KBM-7 (cell line): Measurements from ENCODE around the gene DDIT3.
"Not testable (repeated sequence)": the region's sequence is repeated elsewhere in the genome, so short reads cannot be mapped to it uniquely, and the experiment has no call there.

Experiments used
- DNase-seq: peaks from one replicate; pipeline ENCODE4 v3.0.0-alpha.2; 2015
- in situ Hi-C: fragments of 300-500 bp; cut with MboI; formaldehyde crosslinking; loops from 2 replicates; pipeline ENCODE4 v1.14.3; 2020; ENCODE audit warnings: low sequenced_read_pairs, low pct_unique_long_range_greater_than_20kb, mixed read lengths

DDIT3 gene

GRCh38 chr12:57495051-57495701, 25.1 kb downstream of the DDIT3 start:
- DNase-seq, in situ Hi-C loops: not testable (repeated sequence)

GRCh38 chr12:57491393-57492280, 28.7 kb downstream of the DDIT3 start:
- in situ Hi-C loops, result no loop called here
- peak; percentile 52 for DNase-seq

DNA sequence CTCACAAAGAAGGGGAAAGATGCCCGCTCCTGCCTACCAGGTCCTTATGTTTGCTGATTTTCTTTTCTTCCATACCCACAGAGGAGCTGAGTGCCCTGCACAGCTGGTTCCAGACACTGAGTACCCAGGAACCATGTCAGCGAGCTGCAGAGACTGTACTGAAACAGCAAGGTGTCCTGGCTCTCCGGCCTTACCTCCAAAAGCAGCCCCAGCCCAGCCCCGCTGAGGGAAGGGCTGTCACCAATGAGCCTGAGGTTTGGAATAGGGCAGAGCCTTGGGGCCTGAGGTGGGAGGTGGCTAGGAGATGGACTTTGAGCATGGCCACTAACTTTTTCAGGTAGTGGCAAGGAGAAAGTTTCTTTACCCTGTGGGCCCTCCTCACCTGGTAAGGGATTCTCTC, 30.2 kb downstream of the DDIT3 start:
- in situ Hi-C loops, result no loop called here

DNA sequence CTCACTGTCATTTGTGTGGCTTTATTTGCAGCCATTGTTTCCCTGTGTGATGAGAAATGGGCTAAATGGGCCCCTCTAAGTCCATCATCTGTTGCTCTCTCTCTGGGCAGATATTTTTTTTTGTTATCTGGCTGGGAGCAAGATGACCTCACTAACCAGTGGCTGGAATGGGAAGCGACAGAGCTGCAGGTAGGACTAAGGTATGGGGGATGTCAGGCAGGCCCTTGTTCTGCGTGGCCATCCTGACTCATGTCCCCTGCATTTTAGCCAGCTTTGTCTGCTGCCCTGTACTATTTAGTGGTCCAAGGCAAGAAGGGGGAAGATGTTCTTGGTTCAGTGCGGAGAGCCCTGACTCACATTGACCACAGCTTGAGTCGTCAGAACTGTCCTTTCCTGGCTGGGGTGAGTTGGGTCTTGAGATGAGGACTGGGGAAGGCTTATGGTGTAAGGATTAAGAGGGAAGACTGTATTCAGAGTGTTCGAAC, 31.1 kb downstream of the DDIT3 start:
- DNase-seq, result no peak
- in situ Hi-C loops, result no loop called here

More for the DNA sequence above, 30.2 kb downstream of the DDIT3 start:
- no peak for DNase-seq

GRCh38 chr12:57488402-57489156, 31.7 kb downstream of the DDIT3 start:
- in situ Hi-C loops, result no loop called here
- DNase-seq, result no peak

GRCh38 chr12:57487597-57488401, 32.5 kb downstream of the DDIT3 start, which contains the start of gene MARS1:
Gene MARS1, plus strand, starts transcription at chr12:57488068. Its CDS starts 23 bp downstream, at chr12:57488091.
- in situ Hi-C loops, result no loop called here

DNA sequence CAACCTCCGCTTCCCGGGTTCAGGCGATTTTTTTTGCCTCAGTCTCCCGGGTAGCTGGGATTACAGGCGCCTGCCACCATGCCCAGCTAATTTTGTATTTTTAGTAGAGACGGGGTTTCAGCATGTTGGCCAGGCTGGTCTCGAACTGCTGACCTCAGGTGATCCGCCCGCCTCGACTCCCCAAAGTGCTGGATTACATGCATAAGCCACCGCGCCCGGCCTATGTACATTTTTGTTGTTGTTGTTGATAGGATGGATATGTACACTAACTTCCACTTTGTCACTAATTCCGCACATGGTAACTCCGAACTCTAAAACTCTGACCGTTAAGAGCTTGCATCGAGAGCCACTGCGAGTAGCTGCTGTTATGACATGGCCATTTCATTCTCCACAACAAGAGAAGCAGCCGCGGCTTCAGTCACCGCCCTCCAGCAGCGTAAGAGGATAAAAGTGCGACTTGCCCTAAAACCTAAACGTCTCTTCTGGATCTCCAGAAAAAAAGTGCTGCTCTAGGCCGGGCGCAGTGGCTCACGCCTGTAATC, 33.2 kb downstream of the DDIT3 start:
- in situ Hi-C loops, result no loop called here
- DNase-seq, result no peak

More at GRCh38 chr12:57487597-57488401, 32.5 kb downstream of the DDIT3 start, which contains the start of gene MARS1:
- peak; percentile 98 for DNase-seq

- in situ Hi-C loops, result no loop called here
- no peak for DNase-seq
These were observed 34.6 kb downstream of the DDIT3 start for GRCh38 chr12:57485695-57486094.

DNA sequence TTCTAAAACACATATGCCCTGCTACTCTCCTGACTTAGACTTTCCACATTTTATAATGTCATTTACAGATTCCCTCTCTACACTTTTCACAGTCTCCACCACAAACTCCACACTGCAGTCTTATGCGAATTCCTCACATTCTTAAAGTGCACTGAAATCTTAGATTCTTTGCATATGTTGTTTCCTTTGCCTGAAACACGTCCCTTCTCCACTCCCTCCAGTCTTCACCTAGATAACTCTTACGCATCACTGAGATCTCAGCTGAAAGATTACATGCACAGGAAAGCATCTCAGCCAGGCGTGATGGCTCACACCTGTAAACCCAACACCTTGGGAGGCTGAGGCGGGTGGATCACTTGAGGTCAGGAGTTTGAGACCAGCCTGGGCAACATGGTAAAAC, 36.8 kb downstream of the DDIT3 start:
- DNase-seq, result no peak
- in situ Hi-C loops, result no loop called here

GRCh38 chr12:57481671-57482070, 38.6 kb downstream of the DDIT3 start:
- no peak for DNase-seq
- in situ Hi-C loops, result no loop called here

DNA sequence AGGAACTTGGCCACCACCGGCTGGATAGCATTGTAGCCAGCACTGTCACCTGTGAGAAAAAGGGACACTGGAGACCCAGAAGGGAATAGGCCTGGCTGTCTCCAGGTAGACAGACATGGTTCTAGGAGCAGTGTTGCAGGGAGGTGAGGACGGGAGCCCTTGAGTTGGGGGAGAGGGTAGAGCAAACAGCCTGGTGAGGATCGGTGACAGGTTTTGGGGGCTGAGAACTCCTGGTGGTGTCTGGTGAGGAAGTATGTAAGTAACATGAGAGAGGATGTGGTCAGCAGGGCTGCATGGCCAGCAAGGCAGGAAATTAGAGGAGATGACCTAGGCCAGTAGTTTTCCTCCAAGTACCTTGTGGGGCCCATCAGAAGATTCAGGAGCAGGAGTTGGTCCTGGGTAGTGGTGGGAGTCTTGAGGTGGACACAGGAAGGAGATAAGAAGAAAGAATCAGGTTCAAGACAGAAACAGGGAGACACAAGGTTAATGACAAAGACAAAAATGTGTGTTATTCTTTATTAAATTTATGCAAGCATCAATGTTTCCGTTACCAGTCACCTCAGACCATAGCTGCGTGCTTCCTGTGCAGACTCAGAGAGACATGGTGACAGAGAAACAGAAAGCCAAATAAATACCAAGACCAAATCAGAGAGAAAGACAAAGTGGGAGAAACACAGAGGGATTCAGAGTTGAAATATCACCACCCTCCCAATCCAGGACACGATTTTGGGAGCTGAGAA, 40.8 kb downstream of the DDIT3 start, which contains the start of gene ARHGAP9:
ARHGAP9 (minus strand) TSS at position 491 of the 740 bp plus-strand sequence; CDS start at position 31, 460 bp downstream.
- DNase-seq, result no peak
- in situ Hi-C loops, result no loop called here

- DNase-seq, result no peak
- in situ Hi-C loops, result no loop called here
These were observed 41.3 kb downstream of the DDIT3 start for GRCh38 chr12:57479043-57479375.

- peak; percentile 70 for DNase-seq
- in situ Hi-C loops, result no loop called here
These were observed 42.3 kb downstream of the DDIT3 start for GRCh38 chr12:57477710-57478681.

DNA sequence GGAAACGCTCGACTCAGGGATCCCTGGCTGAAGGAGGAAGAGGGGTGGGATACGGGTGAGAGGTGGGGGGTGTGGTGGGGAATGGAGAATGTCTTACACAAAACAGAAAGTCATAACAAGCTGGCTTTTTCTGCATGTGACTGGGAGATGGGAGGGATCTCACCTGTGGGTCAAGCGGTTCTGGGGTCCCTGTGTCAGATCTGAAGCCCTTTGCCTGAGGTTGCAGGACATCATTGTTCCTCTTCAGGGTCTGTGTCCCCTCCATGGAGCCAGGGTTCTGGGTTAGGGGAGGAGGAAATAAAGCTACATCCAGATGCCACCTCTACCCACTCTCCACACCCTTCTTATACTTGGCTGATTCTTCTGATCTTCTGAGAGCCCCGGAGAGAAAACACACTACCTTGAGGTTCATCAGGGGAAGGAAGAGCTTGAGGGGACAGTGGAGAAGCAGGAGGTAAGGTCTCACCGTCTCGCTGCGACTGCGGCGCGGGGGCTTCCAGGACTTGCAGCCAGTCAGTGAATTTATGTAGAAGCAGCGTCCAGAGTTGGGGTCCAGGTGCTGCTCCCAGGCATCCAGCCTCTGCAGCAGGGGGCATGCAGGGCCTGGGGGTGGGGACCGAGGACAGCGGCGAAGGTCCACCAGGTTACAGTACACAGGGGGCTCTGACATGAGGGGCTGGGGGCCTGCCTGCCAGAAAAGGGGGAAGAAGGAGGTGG, 43.2 kb downstream of the DDIT3 start:
- in situ Hi-C loops, result no loop called here
- peak; percentile 23 for DNase-seq

- in situ Hi-C loops, result no loop called here
- DNase-seq, result peak; percentile 85
These were observed 43.9 kb downstream of the DDIT3 start for GRCh38 chr12:57476162-57476992.
